ENCODE results near the gene PDLIM5. TPM values are rescaled to one million over a fixed set of nuclear protein-coding genes. Genes with fewer than 3 reads are reported as not detected.

PDLIM5 gene
- total RNA-seq, 1 donor from 2014 or later: 82.9 TPM

DNA sequence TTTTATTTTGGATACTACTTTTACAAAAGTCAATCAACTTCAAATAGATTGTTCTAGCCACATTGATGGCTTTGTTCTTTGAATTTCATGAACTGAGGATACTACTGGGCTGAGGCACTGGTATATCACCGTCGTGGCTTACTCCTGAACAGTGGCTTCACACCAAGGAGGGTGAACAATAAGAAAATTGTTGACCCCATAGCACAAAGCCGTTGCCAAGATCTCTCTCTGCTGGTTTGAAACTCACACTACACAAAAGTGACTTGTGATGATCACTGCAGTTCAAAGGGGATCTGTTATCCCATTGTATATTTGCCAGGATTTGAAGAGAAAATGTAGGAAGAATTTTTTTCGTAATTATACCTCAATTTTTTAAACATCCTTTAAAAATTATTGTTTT lies 119.6 kb downstream of the PDLIM5 start:
- FAIRE-seq (no peak), DNase-seq (ENCODE audit: low read depth) (no peak)
- H3K27me3 ChIP-seq (ENCODE audit: control insufficient read depth, insufficient read depth, low read length): no peaks in the 10 kb centered on the region
- H3K36me3 ChIP-seq (ENCODE audit: control insufficient read depth, insufficient read depth, low read length): peaks cover 4% of the 10 kb centered on the region
- no peak overlapping the region for H3K4me3 ChIP-seq (ENCODE audit: low read depth, low read length)
- TF ChIP-seq, protein P1, sequence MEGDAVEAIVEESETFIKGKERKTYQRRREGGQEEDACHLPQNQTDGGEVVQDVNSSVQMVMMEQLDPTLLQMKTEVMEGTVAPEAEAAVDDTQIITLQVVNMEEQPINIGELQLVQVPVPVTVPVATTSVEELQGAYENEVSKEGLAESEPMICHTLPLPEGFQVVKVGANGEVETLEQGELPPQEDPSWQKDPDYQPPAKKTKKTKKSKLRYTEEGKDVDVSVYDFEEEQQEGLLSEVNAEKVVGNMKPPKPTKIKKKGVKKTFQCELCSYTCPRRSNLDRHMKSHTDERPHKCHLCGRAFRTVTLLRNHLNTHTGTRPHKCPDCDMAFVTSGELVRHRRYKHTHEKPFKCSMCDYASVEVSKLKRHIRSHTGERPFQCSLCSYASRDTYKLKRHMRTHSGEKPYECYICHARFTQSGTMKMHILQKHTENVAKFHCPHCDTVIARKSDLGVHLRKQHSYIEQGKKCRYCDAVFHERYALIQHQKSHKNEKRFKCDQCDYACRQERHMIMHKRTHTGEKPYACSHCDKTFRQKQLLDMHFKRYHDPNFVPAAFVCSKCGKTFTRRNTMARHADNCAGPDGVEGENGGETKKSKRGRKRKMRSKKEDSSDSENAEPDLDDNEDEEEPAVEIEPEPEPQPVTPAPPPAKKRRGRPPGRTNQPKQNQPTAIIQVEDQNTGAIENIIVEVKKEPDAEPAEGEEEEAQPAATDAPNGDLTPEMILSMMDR (IDR thresholded peaks at IDR 0.05; ENCODE audit: insufficient read depth, low read length, severe bottlenecking): no peak

DNA sequence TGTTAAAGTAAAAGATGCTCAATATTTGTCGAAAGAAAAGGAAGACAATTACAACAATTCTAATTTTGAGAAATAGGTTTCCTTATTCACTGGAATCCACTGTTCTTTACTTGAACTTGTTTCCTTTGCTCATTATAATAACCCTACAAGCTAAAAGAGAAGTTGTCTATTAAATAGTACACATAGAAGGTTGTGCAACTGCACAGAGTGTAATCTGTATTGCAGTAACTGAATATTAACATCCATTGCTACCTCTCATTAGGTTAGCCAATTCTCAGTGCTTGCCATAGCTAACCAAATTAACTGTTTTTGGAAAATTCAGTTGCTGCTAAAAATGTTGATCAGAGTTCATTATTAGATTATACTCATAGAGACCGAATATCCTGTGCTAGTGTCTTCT lies 120.0 kb downstream of the PDLIM5 start:
- TF ChIP-seq, protein P1 (IDR thresholded peaks at IDR 0.05; ENCODE audit: insufficient read depth, low read length, severe bottlenecking): no peak
- FAIRE-seq: no peak
- Histone ChIP-seq H3K36me3 (ENCODE audit: control insufficient read depth, insufficient read depth, low read length) (peaks cover 4% of the 10 kb centered on the region), H3K27me3 (ENCODE audit: control insufficient read depth, insufficient read depth, low read length) (no peaks in the 10 kb centered on the region), H3K4me3 (ENCODE audit: low read depth, low read length) (no peak overlapping the region)
- DNase-seq (ENCODE audit: low read depth): no peak

DNA sequence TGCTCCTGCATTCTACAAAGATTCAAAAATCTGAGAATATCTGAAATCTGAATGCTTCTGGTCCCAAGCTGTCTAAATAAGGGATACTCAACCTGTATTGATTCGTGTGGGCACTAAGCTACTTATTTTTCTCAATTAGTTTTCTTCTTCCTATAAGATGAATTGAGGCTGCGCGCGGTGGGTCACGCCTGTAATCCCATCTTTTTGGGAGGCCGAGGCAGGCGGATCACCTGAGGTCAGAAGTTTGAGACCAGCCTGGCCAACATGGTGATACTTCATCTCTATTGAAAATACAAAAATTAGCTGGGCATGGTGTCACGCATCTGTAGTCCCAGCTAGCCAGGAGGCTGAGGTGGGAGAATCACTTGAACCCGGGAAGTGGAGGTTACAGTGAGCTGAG lies 122.3 kb downstream of the PDLIM5 start:
- TF ChIP-seq, protein P1 (IDR thresholded peaks at IDR 0.05; ENCODE audit: insufficient read depth, low read length, severe bottlenecking): no peak
- FAIRE-seq (no peak), DNase-seq (ENCODE audit: low read depth) (no peak)
- no peak overlapping the region for H3K4me3 ChIP-seq (ENCODE audit: low read depth, low read length)
- no peaks in the 10 kb centered on the region for H3K27me3 ChIP-seq (ENCODE audit: control insufficient read depth, insufficient read depth, low read length)
- peaks cover 4% of the 10 kb centered on the region for H3K36me3 ChIP-seq (ENCODE audit: control insufficient read depth, insufficient read depth, low read length)

DNA sequence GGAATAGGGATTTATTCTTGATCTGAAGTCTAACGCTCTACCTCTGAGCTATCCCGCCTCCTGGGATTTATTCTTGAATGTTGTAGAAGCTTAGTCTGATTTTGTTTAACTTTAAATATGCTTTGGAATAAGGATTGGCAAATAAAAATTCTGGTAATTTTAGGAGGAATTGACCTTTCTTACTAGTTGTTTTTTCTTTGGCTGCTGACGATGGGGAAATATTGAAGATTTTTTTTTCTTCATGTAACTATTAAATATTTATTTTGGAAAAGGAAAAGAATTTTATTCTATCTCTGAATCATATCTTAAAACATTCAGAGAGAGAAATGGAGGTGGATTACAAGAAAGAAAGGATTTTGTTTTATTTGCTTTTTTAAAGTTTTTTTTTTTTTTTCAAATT lies 122.9 kb downstream of the PDLIM5 start:
- DNase-seq (ENCODE audit: low read depth): no peak
- no peak overlapping the region for H3K4me3 ChIP-seq (ENCODE audit: low read depth, low read length)
- no peaks in the 10 kb centered on the region for H3K27me3 ChIP-seq (ENCODE audit: control insufficient read depth, insufficient read depth, low read length)
- FAIRE-seq: no peak
- TF ChIP-seq, protein P1 (IDR thresholded peaks at IDR 0.05; ENCODE audit: insufficient read depth, low read length, severe bottlenecking): no peak
- H3K36me3 ChIP-seq (ENCODE audit: control insufficient read depth, insufficient read depth, low read length): peaks cover 4% of the 10 kb centered on the region

DNA sequence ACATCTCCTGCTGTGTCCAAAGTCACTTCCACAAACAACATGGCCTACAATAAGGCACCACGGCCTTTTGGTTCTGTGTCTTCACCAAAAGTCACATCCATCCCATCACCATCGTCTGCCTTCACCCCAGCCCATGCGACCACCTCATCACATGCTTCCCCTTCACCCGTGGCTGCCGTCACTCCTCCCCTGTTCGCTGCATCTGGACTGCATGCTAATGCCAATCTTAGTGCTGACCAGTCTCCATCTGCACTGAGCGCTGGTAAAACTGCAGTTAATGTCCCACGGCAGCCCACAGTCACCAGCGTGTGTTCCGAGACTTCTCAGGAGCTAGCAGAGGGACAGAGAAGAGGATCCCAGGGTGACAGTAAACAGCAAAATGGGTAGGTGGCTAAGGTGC lies 123.9 kb downstream of the PDLIM5 start:
- FAIRE-seq (no peak), DNase-seq (ENCODE audit: low read depth) (no peak)
- Histone ChIP-seq H3K27me3 (ENCODE audit: control insufficient read depth, insufficient read depth, low read length) (no peaks in the 10 kb centered on the region), H3K4me3 (ENCODE audit: low read depth, low read length) (no peak overlapping the region), H3K36me3 (ENCODE audit: control insufficient read depth, insufficient read depth, low read length) (peaks cover 4% of the 10 kb centered on the region)
- TF ChIP-seq, protein P1 (IDR thresholded peaks at IDR 0.05; ENCODE audit: insufficient read depth, low read length, severe bottlenecking): no peak

DNA sequence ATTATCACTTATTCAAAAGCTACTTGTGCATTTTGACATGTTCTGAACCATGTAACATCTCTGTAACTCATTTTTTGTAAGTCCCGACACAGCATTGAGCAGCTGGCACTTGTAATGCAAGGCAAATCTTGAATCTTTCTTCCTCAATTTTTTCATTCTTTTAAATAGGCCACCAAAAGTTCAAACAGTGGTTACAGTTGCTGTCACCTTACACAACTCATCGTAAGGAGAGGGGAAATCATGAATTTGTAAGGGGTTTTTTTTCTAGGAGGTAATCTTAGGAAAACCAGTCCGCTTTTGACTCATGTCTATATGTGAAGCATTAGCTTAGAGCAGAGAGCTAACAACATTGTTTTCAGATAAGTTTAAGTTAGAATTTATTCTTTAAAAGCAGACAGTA lies 124.5 kb downstream of the PDLIM5 start:
- no peak overlapping the region for H3K4me3 ChIP-seq (ENCODE audit: low read depth, low read length)
- DNase-seq (ENCODE audit: low read depth): no peak
- TF ChIP-seq, protein P1 (IDR thresholded peaks at IDR 0.05; ENCODE audit: insufficient read depth, low read length, severe bottlenecking): no peak
- H3K36me3 ChIP-seq (ENCODE audit: control insufficient read depth, insufficient read depth, low read length): peaks cover 4% of the 10 kb centered on the region
- no peaks in the 10 kb centered on the region for H3K27me3 ChIP-seq (ENCODE audit: control insufficient read depth, insufficient read depth, low read length)
- FAIRE-seq: no peak
